ENCODE measurements around the gene MAP4K2.
"Not testable (repeated sequence)": the region's sequence is repeated elsewhere in the genome, so short reads cannot be mapped to it uniquely, and the experiment has no call there.

The MAP4K2 gene

GRCh38 chr11:64803158-64803845, at the start of gene MAP4K2:
MAP4K2 (minus strand) TSS chr11:64803214; CDS start chr11:64803149, 65 bp downstream.
- peak; percentile 77 for DNase-seq (ENCODE audit: low read depth)

- no peak for DNase-seq (ENCODE audit: low read depth)
Measured at GRCh38 chr11:64851831-64852351, 48.9 kb upstream of the MAP4K2 start.

- DNase-seq (ENCODE audit: low read depth) = no peak
Measured at GRCh38 chr11:64850979-64851567, 48.1 kb upstream of the MAP4K2 start.

GRCh38 chr11:64849598-64850356, 46.8 kb upstream of the MAP4K2 start:
- DNase-seq (ENCODE audit: low read depth) = no peak

GRCh38 chr11:64848826-64849597, 46.0 kb upstream of the MAP4K2 start:
- no peak for DNase-seq (ENCODE audit: low read depth)

- DNase-seq (ENCODE audit: low read depth) = no peak
Measured at GRCh38 chr11:64848214-64848825, 45.3 kb upstream of the MAP4K2 start.

GRCh38 chr11:64846998-64847666, 44.1 kb upstream of the MAP4K2 start:
- peak; percentile 99 for DNase-seq (ENCODE audit: low read depth)

GRCh38 chr11:64845776-64846129, 42.7 kb upstream of the MAP4K2 start:
- not testable (repeated sequence) for DNase-seq (ENCODE audit: low read depth)

GRCh38 chr11:64845129-64845775, 42.2 kb upstream of the MAP4K2 start:
- DNase-seq (ENCODE audit: low read depth) = no peak

GRCh38 chr11:64844330-64845128, 41.5 kb upstream of the MAP4K2 start, which contains the start of gene CDC42BPG:
CDC42BPG (minus strand) TSS chr11:64844653; CDS start chr11:64844569, 84 bp downstream.
- DNase-seq (ENCODE audit: low read depth) = peak; percentile 58

- DNase-seq (ENCODE audit: low read depth) = no peak
Measured at GRCh38 chr11:64843686-64844329, 40.8 kb upstream of the MAP4K2 start.

GRCh38 chr11:64842851-64843685, 40.1 kb upstream of the MAP4K2 start:
- no peak for DNase-seq (ENCODE audit: low read depth)

- DNase-seq (ENCODE audit: low read depth) = no peak
Measured at GRCh38 chr11:64842366-64842759, 39.3 kb upstream of the MAP4K2 start.

GRCh38 chr11:64841592-64842365, 38.8 kb upstream of the MAP4K2 start:
- no peak for DNase-seq (ENCODE audit: low read depth)

- DNase-seq (ENCODE audit: low read depth) = no peak
Measured at GRCh38 chr11:64839887-64840782, 37.1 kb upstream of the MAP4K2 start.

GRCh38 chr11:64839335-64839734, 36.3 kb upstream of the MAP4K2 start:
- DNase-seq (ENCODE audit: low read depth) = no peak

Measured in activated T-cell treated with anti-CD3 and anti-CD28 coated beads for 1 hour (primary cell).